IPS-20b (cell line): Measurements from ENCODE around the gene AIPL1.

Experiments used
- H3K27ac ChIP-seq: one replicate; pipeline ENCODE4 v1.5.1; 2013; ENCODE audit warnings: low read length
- H3K27me3 ChIP-seq: 2 replicates; pipeline ENCODE4 v1.6.1; 2013; ENCODE audit warnings: mild to moderate bottlenecking, low read length, inconsistent platforms; ENCODE audit not compliant: insufficient read depth
- H3K36me3 ChIP-seq: 2 replicates; pipeline ENCODE4 v1.6.1; 2013; ENCODE audit warnings: low read depth, mild to moderate bottlenecking, inconsistent platforms, low read length, moderate library complexity; ENCODE audit not compliant: insufficient read depth
- H3K4me1 ChIP-seq: 2 replicates; pipeline ENCODE4 v1.6.1; 2013; ENCODE audit warnings: mild to moderate bottlenecking, control low read depth, inconsistent platforms, low read length, moderate library complexity; ENCODE audit not compliant: insufficient read depth
- H3K4me3 ChIP-seq: 2 replicates; pipeline ENCODE4 v1.5.1; 2013; ENCODE audit warnings: mild to moderate bottlenecking, low read length, inconsistent platforms
- H3K9ac ChIP-seq: 2 replicates; pipeline ENCODE4 v1.6.1; 2013; ENCODE audit warnings: low read depth, mild to moderate bottlenecking, inconsistent platforms, low read length, moderate library complexity
- H3K9me3 ChIP-seq: 2 replicates; pipeline ENCODE4 v1.6.1; 2013; ENCODE audit warnings: mild to moderate bottlenecking, low read depth, low read length, inconsistent platforms; ENCODE audit not compliant: insufficient read depth

The AIPL1 gene

DNA sequence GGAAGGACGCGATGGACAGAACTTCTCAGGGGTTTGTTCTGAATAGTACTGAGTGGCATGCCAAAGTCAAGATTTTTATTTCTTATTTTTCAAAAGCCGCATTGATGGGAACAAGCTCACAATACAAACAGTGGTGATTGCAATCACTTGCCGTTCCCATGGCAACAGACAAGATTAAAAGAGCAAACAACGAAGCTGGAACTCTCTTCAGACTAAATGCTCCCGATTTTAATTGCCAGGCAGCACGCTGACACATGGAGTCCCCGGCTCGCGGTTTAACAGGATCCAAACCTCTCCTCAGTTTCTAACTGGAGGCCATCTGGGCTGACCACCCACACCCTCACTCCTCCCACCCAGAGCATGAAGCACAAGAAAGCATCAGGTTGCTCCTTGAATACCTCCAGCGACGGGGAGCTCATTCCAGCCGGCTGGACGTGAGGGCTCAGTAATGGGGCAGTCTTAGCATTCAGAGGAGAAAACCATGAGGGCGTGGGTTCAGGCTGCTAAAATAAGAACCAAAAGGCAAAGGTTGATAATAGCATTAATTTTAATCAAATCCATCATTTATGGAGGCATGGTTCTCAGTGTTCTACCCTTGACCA is 41.5 kb downstream of the AIPL1 start:
- Histone ChIP-seq H3K36me3 (no peaks in the 10 kb centered on the region), H3K4me1 (peaks cover 14% of the 10 kb centered on the region), H3K27ac (no peak overlapping the region), H3K9ac (no peak overlapping the region), H3K9me3 (no peaks in the 10 kb centered on the region), H3K4me3 (no peak overlapping the region), H3K27me3 (no peaks in the 10 kb centered on the region)

DNA sequence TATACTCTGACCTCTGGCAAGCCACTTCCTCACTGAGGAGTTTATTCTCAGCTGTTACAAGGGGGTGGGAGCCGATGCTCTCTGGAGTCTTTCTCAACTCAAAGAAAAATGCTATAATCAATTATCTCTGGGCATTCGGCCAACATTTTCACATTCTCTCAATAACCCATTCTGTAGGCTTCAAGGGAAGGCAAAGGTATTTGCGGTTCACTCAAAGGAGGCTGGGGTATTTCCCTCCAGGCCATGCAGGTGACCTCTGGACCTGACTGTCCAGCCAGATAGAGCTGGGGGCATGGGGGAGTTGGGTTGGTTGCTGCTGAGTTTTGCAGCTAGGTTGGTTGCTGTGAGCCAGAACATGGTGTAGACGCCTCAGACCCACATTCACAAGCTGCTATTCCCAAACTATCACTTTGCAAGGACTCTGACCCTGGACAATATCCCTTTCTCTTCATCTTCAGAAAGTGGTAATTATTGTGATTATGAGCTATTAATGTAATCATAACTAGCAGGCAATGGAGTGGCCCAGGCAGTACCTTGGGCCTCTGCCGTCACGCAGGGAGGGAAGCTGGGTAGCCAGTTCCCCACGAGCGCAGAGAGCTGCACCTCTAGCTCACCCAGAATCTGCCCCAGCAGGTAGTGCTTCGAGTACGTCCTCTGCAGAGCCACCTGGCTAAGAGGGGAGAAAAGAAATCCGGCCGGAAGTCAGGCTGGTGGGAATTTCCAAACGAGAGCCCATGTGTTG is 42.1 kb downstream of the AIPL1 start:
- Histone ChIP-seq H3K27me3 (no peaks in the 10 kb centered on the region), H3K9me3 (no peaks in the 10 kb centered on the region), H3K4me3 (no peak overlapping the region), H3K36me3 (no peaks in the 10 kb centered on the region), H3K27ac (no peak overlapping the region), H3K4me1 (peaks cover 14% of the 10 kb centered on the region), H3K9ac (no peak overlapping the region)

DNA sequence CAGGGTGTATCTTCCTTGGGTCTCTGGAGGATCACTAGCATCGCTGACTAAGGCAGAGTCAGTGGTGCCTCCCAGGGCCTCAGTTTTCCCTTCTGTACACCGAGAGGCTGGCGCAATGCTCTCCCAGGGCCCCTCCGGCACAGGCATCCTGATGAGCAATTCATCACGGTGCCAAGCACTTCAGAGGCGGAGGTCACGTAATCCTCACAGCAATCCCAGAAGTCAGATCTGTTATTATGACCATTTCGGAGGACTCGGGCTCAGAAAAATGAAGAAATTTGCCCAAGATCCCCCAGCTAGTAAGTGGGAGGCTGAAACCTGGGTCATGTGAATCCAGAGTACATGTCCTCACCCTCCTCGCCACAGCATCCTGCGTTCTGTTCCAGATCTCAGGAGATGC is 46.5 kb downstream of the AIPL1 start:
- H3K36me3 ChIP-seq, result no peaks in the 10 kb centered on the region
- no peaks in the 10 kb centered on the region for H3K4me1 ChIP-seq
- H3K4me3 ChIP-seq, result no peak overlapping the region
- no peaks in the 10 kb centered on the region for H3K9me3 ChIP-seq
- no peak overlapping the region for H3K27ac ChIP-seq
- H3K9ac ChIP-seq, result no peak overlapping the region
- H3K27me3 ChIP-seq, result no peaks in the 10 kb centered on the region

DNA sequence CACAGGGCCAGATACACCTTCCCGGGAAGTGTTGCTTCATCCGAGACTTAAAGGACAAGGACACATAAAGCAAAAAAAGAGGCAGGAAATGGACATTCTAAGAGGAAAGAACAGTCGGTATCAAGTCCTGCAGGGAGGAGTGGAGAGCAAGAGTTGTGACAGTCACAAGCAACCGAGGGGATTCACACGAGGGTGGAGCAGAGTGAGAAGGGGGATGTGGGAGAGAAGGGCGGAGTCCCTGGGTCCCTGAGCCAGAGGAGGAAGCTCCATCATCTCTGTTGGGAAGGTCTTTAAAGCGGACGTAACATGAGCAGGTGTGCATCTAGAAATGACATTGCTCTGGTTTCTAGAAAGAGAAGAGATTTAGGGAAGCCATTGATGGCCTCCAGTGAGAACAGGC is 47.1 kb downstream of the AIPL1 start:
- Histone ChIP-seq H3K27ac (no peak overlapping the region), H3K36me3 (no peaks in the 10 kb centered on the region), H3K4me3 (no peak overlapping the region), H3K27me3 (no peaks in the 10 kb centered on the region), H3K4me1 (no peaks in the 10 kb centered on the region), H3K9ac (no peak overlapping the region), H3K9me3 (no peaks in the 10 kb centered on the region)

- H3K4me1 ChIP-seq, result no peaks in the 10 kb centered on the region
- H3K36me3 ChIP-seq, result no peaks in the 10 kb centered on the region
- no peak overlapping the region for H3K9ac ChIP-seq
- no peak overlapping the region for H3K27ac ChIP-seq
- H3K9me3 ChIP-seq, result no peaks in the 10 kb centered on the region
- no peaks in the 10 kb centered on the region for H3K27me3 ChIP-seq
- H3K4me3 ChIP-seq, result no peak overlapping the region
These were observed 47.5 kb downstream of the AIPL1 start for GRCh38 chr17:6387442-6387841.

DNA sequence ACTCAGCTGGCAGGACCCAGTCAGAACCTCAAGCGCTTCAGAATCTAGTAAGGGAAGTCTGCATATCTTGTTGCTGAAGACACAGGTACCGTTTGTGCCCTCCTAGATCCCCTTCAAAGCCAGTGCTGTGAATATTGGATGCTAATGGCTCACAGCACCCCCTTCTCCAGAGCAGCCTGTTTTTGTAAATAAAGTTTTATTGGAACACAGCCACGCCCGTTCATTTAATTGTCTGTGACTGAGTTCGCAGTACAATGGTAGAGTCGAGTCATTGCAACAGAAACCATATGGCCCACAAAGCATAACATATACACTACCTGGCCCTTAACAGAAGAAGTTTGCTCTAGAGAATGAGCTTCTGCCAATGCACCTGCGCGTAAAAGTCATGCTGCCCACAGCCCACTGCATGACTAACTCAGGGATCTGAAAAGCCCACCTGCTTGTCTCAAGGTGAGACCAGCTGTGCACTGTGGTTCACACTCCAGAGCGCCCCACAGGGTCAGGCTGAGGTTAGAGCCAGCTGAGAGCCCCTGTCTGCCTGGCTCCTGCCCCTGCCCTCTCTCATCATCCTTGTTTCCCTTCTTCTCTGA is 48.8 kb downstream of the AIPL1 start:
- H3K27ac ChIP-seq, result no peak overlapping the region
- no peaks in the 10 kb centered on the region for H3K36me3 ChIP-seq
- no peak overlapping the region for H3K9ac ChIP-seq
- no peaks in the 10 kb centered on the region for H3K4me1 ChIP-seq
- H3K27me3 ChIP-seq, result no peaks in the 10 kb centered on the region
- no peak overlapping the region for H3K4me3 ChIP-seq
- no peaks in the 10 kb centered on the region for H3K9me3 ChIP-seq

GRCh38 chr17:6384481-6384880 is 50.4 kb downstream of the AIPL1 start:
- H3K9ac ChIP-seq, result no peak overlapping the region
- H3K9me3 ChIP-seq, result no peaks in the 10 kb centered on the region
- no peak overlapping the region for H3K4me3 ChIP-seq
- no peaks in the 10 kb centered on the region for H3K36me3 ChIP-seq
- H3K4me1 ChIP-seq, result no peaks in the 10 kb centered on the region
- H3K27ac ChIP-seq, result no peak overlapping the region
- H3K27me3 ChIP-seq, result no peaks in the 10 kb centered on the region

DNA sequence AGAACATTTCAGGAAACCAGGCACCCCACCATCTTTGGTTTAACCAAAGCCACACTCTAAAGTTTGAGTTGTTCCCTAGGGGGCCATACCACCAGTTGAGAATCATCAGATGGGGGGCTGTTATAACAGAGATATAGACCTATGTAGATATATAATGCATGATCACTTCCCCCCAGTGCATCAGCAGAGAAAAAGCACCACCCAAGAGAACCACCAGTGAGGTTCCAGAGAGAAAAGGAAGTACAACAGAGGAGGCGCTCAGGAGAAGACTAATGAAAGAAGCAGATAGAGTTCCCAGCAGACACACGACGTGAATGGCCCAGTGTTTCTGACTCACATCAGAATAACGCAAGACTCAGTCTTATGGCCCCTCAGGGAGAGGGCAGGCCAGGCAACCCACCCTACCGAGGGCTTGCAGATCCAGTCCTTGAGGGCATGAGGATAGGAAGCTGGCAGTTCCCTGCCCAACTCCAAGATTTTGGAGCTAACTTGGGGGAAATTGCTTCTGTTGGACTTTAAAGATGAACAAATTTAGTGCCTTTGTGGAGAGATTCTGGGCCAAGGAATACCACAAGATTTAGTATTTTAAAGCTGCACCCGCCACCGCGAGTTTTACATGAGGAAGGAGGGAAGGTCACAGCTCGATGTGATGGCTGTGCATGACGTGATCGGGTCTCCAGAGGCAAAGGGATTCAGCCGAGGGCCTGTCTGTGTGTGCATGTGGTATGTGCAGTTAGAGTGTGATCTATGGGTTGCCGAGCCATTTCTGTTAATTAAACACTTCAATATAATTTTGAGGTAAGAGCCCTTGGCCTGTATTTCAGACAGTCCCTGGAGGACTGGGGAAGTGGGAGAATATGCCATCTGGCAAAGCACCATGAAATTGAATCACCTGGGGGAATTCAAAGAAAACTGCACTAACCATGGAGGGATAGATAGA is 53.1 kb downstream of the AIPL1 start:
- H3K4me3 ChIP-seq, result no peak overlapping the region
- H3K27ac ChIP-seq, result no peak overlapping the region
- peaks cover 18% of the 10 kb centered on the region for H3K9me3 ChIP-seq
- no peaks in the 10 kb centered on the region for H3K27me3 ChIP-seq
- H3K36me3 ChIP-seq, result no peaks in the 10 kb centered on the region
- no peaks in the 10 kb centered on the region for H3K4me1 ChIP-seq
- no peak overlapping the region for H3K9ac ChIP-seq

DNA sequence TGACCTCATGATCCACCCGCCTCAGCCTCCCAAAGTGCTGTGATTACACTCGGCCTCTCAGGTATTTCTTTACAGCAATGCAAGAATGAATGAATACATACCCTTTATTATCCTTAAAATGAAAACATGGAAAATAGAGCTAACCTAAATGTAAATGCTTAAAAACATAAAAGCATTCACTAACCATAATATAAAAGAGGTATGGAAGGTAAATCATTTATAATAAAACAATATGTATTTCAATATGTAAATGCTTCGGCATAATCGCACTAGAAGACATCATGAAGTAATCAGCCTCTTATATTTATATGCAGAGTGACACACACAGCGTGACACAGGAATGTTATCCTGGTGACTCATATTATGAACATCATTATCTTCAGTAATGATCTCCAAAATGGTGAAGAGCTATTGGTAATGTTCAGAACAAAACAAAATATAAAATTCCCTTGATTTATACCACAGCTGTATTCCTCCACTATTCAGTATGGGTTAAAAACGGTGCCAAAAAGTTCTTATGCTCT is 53.9 kb downstream of the AIPL1 start:
- Histone ChIP-seq H3K27me3 (no peaks in the 10 kb centered on the region), H3K27ac (no peak overlapping the region), H3K4me1 (no peaks in the 10 kb centered on the region), H3K36me3 (no peaks in the 10 kb centered on the region), H3K4me3 (no peak overlapping the region), H3K9ac (no peak overlapping the region), H3K9me3 (peaks cover 18% of the 10 kb centered on the region)

- H3K9me3 ChIP-seq, result peaks cover 18% of the 10 kb centered on the region
- no peak overlapping the region for H3K9ac ChIP-seq
- no peak overlapping the region for H3K27ac ChIP-seq
- no peaks in the 10 kb centered on the region for H3K36me3 ChIP-seq
- H3K27me3 ChIP-seq, result no peaks in the 10 kb centered on the region
- H3K4me3 ChIP-seq, result no peak overlapping the region
- peaks cover 11% of the 10 kb centered on the region for H3K4me1 ChIP-seq
These were observed 57.0 kb downstream of the AIPL1 start for GRCh38 chr17:6377906-6378305.

- peaks cover 11% of the 10 kb centered on the region for H3K4me1 ChIP-seq
- no peak overlapping the region for H3K9ac ChIP-seq
- peaks cover 18% of the 10 kb centered on the region for H3K9me3 ChIP-seq
- H3K4me3 ChIP-seq, result no peak overlapping the region
- no peaks in the 10 kb centered on the region for H3K36me3 ChIP-seq
- H3K27ac ChIP-seq, result no peak overlapping the region
- H3K27me3 ChIP-seq, result no peaks in the 10 kb centered on the region
These were observed 58.0 kb downstream of the AIPL1 start for GRCh38 chr17:6376931-6377361.
